Ectodermal cell (in vitro differentiated cells): ENCODE data around the gene USP20.

Source experiments
- H3K27ac ChIP-seq: 2 replicates; pipeline ENCODE4 v1.7.0; 2013; ENCODE audit warnings: mild to moderate bottlenecking, low read depth, low read length; ENCODE audit not compliant: insufficient read depth, poor library complexity, severe bottlenecking
- H3K27me3 ChIP-seq: 2 replicates; pipeline ENCODE4 v1.7.0; 2013; ENCODE audit warnings: mild to moderate bottlenecking, low read length; ENCODE audit not compliant: insufficient read depth, control insufficient read depth, poor library complexity, severe bottlenecking
- H3K36me3 ChIP-seq: one replicate; pipeline ENCODE4 v1.7.0; 2013; ENCODE audit warnings: low read length; ENCODE audit not compliant: control insufficient read depth, insufficient read depth
- H3K4me1 ChIP-seq: one replicate; pipeline ENCODE4 v1.7.0; 2013; ENCODE audit warnings: low read length; ENCODE audit not compliant: control insufficient read depth, insufficient read depth
- H3K4me3 ChIP-seq: 2 replicates; pipeline ENCODE4 v1.7.0; 2013; ENCODE audit warnings: low read depth, low read length, control low read depth; ENCODE audit not compliant: insufficient read depth
- H3K9me3 ChIP-seq: 2 replicates; pipeline ENCODE4 v1.7.0; 2013; ENCODE audit warnings: mild to moderate bottlenecking, low read length, moderate library complexity; ENCODE audit not compliant: control insufficient read depth
- WGBS, 2 experiments: methylation state at CpG; one replicate each; pipeline ENCODE4 v1.1.7; 2013; ENCODE audit warnings: missing lambda C conversion rate in 2 of 2; 5-methylcytosine and 5-hydroxymethylcytosine counted together

The USP20 gene

DNA sequence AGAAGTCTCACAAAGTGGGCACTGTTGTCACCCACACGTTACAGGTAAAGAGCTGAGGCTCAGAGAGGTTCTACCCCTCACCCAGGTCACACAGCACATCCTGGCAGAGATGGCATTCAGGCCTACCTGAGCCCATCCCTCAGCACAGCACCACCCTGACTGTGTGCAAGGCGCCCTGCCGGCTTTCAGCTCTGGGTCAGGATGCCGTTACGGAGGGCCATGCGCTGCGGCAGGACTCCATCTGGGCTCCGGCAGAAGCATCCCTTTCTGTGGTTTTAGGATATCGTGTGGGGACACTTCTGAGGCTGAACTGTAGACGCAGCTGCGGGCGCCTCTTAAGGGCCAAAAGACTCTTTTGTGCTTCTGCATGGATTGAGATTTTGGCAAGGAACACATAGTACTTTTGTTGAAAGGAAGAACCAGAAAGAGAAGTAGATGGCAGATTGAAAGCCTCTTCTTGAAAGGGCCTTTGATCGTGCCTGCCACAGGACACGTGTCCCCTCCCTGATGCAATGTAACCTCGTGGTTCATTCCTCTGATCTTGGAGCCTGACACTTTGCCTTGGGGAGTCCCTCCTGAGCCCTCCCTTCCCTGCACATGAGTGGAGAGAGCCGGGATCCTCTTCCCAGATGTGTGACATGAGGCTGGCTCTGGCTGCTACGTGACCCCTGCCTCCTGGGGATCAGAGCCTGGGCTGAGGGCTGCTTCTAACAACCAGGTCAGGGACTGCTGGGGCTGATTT lies 31.3 kb downstream of the USP20 start:
- peaks cover 11% of the 10 kb centered on the region for H3K36me3 ChIP-seq
- no peak overlapping the region for H3K27ac ChIP-seq
- no peaks in the 10 kb centered on the region for H3K9me3 ChIP-seq
- H3K4me1 ChIP-seq = no peaks in the 10 kb centered on the region
- WGBS, 2 experiments = 86 to 88% methylated on average over 17 of the region's 17 CpGs
- H3K27me3 ChIP-seq = no peaks in the 10 kb centered on the region
- no peak overlapping the region for H3K4me3 ChIP-seq

DNA sequence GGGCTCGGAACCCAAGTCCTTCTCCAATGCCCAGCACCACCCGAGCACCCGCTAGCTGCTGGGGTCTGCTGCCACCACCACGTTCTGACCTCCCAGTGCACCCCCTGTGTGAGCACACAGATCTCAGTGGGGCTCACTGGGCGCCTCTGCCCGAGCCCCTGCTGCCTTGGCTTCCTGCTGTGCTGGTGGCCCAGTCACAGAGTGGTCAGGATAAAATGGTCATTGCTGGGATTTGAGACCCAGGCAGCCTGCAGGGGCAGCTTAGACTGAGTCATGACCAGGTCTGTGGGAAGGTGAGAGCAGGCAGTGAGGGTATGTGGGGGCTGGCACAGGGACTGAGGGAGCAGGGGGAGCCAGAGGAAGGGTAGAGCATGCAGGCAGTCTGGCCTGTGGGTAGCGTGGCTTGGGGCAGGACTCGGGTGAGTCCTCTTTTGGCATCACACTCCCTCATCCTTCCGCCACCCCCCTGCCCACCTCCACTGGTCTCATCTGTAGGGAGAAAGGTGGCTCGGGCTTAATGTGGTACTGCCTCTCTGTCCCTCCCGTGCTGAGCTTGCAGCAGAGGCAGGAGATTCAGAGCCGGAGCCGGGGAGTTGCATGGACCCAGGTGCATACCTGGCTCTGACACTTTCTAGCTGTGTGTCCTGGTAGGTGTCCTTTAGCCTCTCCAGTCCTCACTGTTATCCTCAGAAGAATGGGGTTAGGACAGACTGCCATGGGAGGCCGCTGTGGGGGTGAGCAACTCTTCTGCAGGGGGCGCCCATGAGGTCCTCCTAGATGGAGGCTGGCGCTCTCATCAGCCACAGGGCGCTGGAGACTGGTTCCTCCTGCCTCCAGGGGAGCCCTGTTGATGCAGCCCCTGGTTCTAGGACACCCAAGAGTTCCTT lies 32.1 kb downstream of the USP20 start:
- H3K27me3 ChIP-seq = no peaks in the 10 kb centered on the region
- H3K27ac ChIP-seq = no peak overlapping the region
- WGBS, 2 experiments = 78% methylated on average over 17 of the region's 17 CpGs

DNA sequence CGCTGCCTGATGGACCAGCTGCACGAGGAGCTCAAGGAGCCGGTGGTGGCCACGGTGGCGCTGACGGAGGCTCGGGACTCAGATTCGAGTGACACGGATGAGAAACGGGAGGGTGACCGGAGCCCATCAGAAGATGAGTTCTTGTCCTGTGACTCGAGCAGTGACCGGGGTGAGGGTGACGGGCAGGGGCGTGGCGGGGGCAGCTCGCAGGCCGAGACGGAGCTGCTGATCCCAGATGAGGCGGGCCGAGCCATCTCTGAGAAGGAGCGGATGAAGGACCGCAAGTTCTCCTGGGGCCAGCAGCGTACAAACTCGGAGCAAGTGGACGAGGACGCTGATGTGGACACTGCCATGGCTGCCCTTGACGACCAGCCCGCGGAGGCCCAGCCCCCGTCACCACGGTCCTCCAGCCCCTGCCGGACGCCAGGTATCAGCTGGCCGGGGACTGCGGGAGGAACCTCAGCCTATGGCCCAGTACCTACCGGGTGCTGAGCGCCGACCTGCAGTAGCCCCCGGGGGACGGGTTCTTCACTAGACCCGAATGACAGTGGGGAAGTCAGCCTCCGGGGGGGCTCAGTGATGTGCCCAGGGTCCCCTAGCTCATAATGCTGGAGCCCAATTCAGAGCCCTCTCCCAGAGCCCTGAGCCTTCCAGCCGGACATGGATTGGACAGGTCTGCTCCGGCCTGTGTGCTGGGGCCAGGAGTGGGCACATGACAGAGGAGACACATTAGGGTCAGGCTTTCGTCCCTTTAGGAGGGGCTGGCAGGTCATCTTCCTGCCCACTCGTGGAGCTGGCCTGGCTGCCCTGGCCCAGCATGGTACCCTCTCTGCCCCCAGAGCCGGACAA lies 33.0 kb downstream of the USP20 start:
- H3K9me3 ChIP-seq = no peaks in the 10 kb centered on the region
- H3K4me1 ChIP-seq = no peaks in the 10 kb centered on the region
- peaks cover 8% of the 10 kb centered on the region for H3K36me3 ChIP-seq
- no peak overlapping the region for H3K27ac ChIP-seq
- H3K27me3 ChIP-seq = no peaks in the 10 kb centered on the region
- WGBS, 2 experiments = 89 to 90% methylated on average over 48 of the region's 48 CpGs
- H3K4me3 ChIP-seq = no peak overlapping the region

More for the DNA sequence above, 32.1 kb downstream of the USP20 start:
- H3K9me3 ChIP-seq = no peaks in the 10 kb centered on the region
- no peak overlapping the region for H3K4me3 ChIP-seq
- peaks cover 8% of the 10 kb centered on the region for H3K36me3 ChIP-seq
- no peaks in the 10 kb centered on the region for H3K4me1 ChIP-seq

DNA sequence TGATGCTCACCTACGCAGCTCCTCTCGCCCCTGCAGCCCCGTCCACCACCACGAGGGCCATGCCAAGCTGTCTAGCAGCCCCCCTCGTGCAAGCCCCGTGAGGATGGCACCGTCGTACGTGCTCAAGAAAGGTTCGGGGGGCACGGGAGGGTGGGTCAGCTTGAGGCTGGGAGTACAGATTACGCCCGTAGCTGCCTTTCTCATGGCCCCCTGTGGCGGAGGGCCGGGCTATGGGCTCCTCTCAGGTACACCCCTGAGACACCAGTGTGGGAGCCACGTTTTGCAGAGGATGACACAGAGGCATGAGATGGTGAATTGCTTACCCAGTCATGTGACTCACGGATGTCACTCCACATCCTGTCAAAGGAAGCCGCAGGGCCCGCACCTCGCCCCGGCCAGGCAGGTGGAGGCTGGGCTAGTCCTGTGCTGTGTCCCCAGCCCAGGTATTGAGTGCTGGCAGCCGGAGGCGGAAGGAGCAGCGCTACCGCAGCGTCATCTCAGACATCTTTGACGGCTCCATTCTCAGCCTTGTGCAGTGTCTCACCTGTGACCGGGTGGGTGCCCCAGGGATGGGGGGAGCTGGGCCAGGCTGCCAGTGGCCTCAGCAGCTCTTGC lies 33.7 kb downstream of the USP20 start:
- H3K27ac ChIP-seq = no peak overlapping the region
- no peaks in the 10 kb centered on the region for H3K27me3 ChIP-seq
- peaks cover 8% of the 10 kb centered on the region for H3K36me3 ChIP-seq
- H3K9me3 ChIP-seq = no peaks in the 10 kb centered on the region
- no peaks in the 10 kb centered on the region for H3K4me1 ChIP-seq
- no peak overlapping the region for H3K4me3 ChIP-seq
- 95% methylated on average over 28 of the region's 28 CpGs for WGBS, 2 experiments

DNA sequence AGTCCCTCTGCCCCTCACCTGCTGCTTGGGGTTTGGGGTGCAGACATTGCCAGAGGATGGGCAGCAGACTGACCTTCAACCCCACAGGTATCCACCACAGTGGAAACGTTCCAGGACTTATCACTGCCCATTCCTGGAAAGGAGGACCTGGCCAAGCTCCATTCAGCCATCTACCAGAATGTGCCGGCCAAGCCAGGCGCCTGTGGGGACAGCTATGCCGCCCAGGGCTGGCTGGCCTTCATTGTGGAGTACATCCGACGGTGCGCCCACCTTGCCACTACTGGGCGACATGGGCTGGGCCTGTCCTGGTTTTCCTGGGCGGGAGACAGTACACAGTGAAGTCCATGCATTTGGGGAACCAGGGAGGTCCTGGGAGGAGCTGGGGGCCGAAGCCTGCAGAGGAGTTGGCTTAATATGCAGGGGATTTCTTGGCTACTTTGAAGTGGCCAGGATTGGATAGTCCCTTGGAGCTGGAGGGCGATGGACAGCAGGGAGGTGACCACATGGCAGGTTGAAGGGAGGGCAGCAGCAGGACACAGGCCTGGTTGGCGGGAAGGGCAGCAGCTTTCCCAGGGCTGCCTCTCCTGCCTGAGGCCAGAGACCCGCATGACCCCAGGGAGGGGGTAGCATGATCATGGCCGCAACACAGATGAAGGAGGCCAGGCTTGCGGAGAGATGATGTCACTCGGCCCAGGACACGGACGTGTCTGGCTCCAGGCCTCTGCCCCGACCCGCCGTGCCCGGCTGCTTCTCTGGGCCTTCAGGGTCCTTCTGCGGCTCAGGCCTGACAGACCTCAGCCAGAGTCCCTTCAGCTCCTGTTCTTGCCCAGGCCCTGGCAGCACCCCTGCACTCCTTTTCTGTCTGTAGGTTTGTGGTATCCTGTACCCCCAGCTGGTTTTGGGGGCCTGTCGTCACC lies 34.6 kb downstream of the USP20 start:
- WGBS, 2 experiments = 92% methylated on average over 24 of the region's 24 CpGs
- no peaks in the 10 kb centered on the region for H3K9me3 ChIP-seq
- H3K4me3 ChIP-seq = no peak overlapping the region
- H3K27me3 ChIP-seq = no peaks in the 10 kb centered on the region
- H3K36me3 ChIP-seq = peaks cover 8% of the 10 kb centered on the region
- no peak overlapping the region for H3K27ac ChIP-seq
- H3K4me1 ChIP-seq = no peaks in the 10 kb centered on the region

DNA sequence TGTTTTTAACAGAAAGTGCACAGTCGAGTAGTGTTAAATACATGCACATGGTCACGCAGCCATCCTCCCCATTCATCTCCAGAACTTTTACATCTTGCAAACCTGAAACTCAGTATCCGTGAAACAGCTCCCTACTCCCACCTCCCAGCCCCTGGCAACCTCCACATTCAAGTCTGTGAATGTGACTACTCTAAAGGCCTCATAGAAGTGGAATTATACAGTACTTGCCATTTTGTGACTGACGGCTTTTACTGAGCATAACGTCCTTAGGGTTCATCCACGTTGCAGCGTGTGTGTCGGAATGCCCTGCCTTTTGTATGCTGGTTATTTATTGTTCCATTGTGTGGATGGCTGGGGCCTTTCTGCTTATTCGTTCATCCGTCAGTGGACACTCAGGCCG lies 35.8 kb downstream of the USP20 start:
- H3K4me3 ChIP-seq = no peak overlapping the region
- no peaks in the 10 kb centered on the region for H3K4me1 ChIP-seq
- peaks cover 10% of the 10 kb centered on the region for H3K36me3 ChIP-seq
- no peak overlapping the region for H3K27ac ChIP-seq
- 91 to 94% methylated on average over 11 of the region's 11 CpGs for WGBS, 2 experiments
- no peaks in the 10 kb centered on the region for H3K27me3 ChIP-seq
- no peaks in the 10 kb centered on the region for H3K9me3 ChIP-seq

DNA sequence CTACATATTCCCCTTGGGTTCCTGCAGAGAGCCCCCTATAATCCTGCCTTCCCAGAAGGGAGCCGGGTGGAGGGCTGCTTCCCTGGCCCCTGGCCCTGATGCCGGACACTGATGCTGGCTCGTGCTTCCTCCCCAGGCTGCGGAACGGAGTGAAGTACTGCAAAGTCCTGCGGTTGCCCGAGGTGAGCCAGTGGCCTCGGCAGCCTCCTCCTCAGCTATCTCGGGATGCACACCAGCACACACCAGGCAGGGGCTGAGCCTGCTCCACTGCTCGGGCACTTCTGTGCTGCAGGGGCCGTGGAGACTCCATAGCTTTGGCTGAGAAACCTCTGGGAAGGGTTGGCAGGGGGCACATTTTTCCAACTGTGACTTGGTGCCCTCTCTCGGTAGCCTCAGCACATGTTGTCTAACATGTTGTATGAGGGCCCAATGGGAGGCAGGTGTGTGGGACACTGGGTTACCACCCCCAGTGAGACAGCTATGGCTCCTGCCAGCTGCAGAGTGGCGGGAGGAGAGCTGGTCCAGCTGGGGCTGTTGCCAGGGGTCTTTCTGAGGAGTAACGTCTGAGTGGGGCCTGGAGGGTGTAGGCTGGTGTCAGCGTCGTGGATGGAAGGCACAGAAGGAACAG lies 38.4 kb downstream of the USP20 start:
- no peak overlapping the region for H3K27ac ChIP-seq
- peaks cover 6% of the 10 kb centered on the region for H3K36me3 ChIP-seq
- 86 to 88% methylated on average over 16 of the region's 16 CpGs for WGBS, 2 experiments
- no peaks in the 10 kb centered on the region for H3K4me1 ChIP-seq
- no peaks in the 10 kb centered on the region for H3K27me3 ChIP-seq
- no peak overlapping the region for H3K4me3 ChIP-seq
- H3K9me3 ChIP-seq = no peaks in the 10 kb centered on the region

DNA sequence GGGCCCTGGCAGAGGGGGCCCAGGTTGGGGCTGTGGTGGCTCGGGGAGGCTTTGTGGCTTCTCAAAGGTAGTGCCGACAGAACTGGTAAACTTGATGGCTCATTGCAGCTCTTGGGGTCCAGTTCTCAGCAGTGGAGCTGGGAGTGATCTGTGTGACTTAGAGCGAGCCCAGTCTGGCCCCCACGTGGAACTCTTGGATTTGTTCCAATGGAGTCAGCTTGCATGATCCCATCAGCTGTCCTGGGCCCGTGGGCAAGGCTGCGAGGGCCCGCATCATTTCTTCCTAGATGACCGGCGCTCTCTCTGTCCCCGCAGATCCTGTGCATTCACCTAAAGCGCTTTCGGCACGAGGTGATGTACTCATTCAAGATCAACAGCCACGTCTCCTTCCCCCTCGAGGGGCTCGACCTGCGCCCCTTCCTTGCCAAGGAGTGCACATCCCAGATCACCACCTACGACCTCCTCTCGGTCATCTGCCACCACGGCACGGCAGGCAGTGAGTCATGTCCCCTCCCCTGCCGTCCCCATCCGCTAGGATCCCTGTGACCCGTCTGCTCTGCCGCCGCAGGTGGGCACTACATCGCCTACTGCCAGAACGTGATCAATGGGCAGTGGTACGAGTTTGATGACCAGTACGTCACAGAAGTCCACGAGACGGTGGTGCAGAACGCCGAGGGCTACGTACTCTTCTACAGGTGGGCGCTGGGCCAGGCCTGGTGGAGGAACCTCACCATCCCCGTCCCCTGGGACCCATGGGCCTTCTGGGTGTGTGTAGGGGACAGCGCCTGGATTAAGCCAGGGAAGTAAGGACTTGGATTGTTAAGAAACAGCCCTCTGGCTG lies 39.2 kb downstream of the USP20 start:
- Histone ChIP-seq H3K9me3 (no peaks in the 10 kb centered on the region), H3K4me1 (no peaks in the 10 kb centered on the region)
- WGBS, 2 experiments = 95% methylated on average over 38 of the region's 38 CpGs

More for the DNA sequence above, 39.2 kb downstream of the USP20 start:
- no peak overlapping the region for H3K27ac ChIP-seq
- H3K27me3 ChIP-seq = no peaks in the 10 kb centered on the region
- no peak overlapping the region for H3K4me3 ChIP-seq
- H3K36me3 ChIP-seq = peaks cover 6% of the 10 kb centered on the region
